AG04449 (cell line): ENCODE measurements around the gene MIEF2.
"Not testable (repeated sequence)": the region's sequence is repeated elsewhere in the genome, so short reads cannot be mapped to it uniquely, and the experiment has no call there.

ENCODE experiments used
- CTCF ChIA-PET: fragments of 350-600 bp; formaldehyde crosslinking; extraction: SDS; loops from one replicate; lab custom pipeline; 2021; ENCODE audit warnings: antibody characterized with exemption; lab: Yijun Ruan, JAX
- POLR2A ChIA-PET: fragments of 400-600, 350-600 bp; formaldehyde crosslinking; extraction: SDS; loops from one replicate; lab custom pipeline; 2020; ENCODE audit warnings: antibody characterized with exemption, inconsistent platforms; lab: Yijun Ruan, JAX
- DNase-seq: peaks from one replicate; pipeline ENCODE4 v3.0.0-alpha.2; 2010; ENCODE audit warnings: low read depth, low spot score
- H3K4me3 ChIP-seq: 2 replicates; pipeline ENCODE4 v1.5.1; 2011; ENCODE audit warnings: low read depth, mild to moderate bottlenecking, control low read depth, low read length
- TF ChIP-seq, protein P1 (sequence below): IDR thresholded peaks from one replicate; pipeline ENCODE4 v1.5.1; 2011; ENCODE audit warnings: mild to moderate bottlenecking, moderate library complexity, low read length, control low read depth, inconsistent platforms; ENCODE audit not compliant: insufficient read depth; ENCODE audit errors: missing control alignments

Gene MIEF2, protein sequence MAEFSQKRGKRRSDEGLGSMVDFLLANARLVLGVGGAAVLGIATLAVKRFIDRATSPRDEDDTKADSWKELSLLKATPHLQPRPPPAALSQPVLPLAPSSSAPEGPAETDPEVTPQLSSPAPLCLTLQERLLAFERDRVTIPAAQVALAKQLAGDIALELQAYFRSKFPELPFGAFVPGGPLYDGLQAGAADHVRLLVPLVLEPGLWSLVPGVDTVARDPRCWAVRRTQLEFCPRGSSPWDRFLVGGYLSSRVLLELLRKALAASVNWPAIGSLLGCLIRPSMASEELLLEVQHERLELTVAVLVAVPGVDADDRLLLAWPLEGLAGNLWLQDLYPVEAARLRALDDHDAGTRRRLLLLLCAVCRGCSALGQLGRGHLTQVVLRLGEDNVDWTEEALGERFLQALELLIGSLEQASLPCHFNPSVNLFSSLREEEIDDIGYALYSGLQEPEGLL

DNA sequence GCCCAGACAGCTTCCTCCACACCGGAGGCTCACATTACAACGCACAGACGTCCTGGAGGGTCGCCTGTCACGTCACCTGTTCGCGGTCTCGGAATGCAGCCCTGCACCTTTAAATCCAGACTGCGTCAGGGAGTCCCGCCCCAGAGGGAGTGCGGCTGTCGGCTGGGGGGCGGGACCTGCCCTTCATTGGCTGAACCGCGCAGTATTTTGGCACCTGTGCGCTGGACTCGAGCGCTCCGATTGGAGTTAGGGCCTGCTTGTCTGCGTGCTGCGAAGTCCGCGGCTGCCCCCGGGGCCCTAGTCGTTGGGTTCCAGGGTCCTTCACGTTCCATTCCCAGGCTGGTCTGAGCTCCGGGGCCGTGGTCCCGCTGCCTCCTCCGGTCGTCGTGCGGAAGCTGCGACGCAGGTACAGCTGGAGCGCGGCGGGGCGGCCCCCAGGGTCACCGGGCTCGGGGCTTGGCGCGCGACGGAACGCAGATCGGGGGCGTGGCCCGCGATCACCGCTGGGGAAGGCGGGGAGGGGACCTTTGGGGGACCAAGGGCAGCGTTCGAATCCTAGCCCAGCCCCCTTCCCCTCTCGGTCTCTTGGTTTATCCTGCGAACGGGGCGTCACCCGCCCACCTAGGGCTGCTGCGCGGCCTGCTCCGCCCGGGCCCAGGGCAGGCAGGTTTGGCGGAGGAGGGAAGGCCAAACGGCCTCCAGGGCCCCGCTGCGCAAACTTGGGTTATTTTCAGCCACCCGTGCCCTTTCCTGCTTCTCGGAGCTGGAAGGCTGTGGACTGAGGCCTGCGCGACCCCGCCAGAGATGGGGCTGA, at the start of gene MIEF2:
MIEF2 (plus strand) TSS at position 331 of the 814 bp plus-strand sequence. CDS start 2,059 bp downstream, outside the sequence.
- CTCF ChIA-PET = interaction anchor here (4.7 kb wide), 1 partner anchor 12 kb away, joined by 25 read pairs; no protein-coding TSS in a partner anchor

DNA sequence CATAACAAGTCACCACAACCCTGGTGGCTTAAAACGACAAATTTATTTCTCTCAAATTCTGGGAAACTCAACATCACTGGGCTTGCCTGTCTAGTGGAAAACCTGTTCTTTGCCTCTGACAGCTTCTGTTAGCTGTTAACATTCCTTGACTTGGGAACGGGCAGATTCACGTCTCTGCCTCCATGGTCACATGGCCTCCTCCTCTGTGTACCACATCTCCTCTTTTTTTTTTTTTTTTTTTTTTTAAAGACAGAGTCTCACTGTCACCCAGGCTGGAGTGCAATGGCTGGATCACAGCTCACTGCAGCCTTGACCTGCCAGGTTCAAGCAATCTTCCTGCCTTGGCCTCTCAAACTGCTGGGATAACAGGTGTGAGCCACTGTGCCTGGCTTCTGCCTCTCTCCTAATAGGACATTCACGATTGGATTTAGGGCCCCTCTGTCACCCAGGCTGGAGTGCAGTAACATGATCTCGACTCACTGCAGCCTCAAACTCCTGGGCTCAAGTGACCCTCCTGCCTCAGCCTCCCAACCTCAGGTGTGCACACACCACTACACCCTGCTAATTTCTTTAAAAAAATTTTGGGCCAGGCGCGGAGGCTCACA, 46.7 kb upstream of the MIEF2 start:
- ChIA-PET CTCF (no interaction called here), POLR2A (no interaction called here)
- TF ChIP-seq, protein P1, sequence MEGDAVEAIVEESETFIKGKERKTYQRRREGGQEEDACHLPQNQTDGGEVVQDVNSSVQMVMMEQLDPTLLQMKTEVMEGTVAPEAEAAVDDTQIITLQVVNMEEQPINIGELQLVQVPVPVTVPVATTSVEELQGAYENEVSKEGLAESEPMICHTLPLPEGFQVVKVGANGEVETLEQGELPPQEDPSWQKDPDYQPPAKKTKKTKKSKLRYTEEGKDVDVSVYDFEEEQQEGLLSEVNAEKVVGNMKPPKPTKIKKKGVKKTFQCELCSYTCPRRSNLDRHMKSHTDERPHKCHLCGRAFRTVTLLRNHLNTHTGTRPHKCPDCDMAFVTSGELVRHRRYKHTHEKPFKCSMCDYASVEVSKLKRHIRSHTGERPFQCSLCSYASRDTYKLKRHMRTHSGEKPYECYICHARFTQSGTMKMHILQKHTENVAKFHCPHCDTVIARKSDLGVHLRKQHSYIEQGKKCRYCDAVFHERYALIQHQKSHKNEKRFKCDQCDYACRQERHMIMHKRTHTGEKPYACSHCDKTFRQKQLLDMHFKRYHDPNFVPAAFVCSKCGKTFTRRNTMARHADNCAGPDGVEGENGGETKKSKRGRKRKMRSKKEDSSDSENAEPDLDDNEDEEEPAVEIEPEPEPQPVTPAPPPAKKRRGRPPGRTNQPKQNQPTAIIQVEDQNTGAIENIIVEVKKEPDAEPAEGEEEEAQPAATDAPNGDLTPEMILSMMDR = no peak
- no peak overlapping the region for H3K4me3 ChIP-seq
- DNase-seq = no peak

More for the DNA sequence above, at the start of gene MIEF2:
- POLR2A ChIA-PET = no interaction called here
- TF ChIP-seq, protein P1 = no peak
- peak; percentile 45 for DNase-seq
- peak within 1 kb of the TSS; percentile 93 for H3K4me3 ChIP-seq

DNA sequence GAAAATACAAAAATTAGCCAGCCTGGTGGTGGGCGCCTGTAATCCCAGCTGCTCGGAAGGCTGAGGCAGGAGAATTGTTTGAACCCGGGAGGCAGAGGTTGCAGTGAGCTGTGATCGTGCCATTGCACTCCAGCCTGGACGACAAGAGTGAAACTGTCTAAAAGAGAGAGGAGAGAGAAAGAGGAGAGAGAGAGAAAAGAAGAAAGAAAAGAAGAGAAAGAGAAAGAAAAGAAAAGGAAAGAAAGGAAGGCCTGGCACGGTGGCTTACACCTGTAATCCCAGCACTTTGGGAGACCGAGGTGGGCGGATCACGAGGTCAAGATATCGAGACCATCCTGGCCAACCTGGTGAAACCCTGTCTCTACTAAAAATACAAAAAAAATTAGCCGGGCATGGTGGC, 43.6 kb upstream of the MIEF2 start:
- ChIA-PET POLR2A (interaction anchor here (1.9 kb wide), 1 partner anchor 33 kb away, joined by 5 read pairs; the partner anchor contains the start of gene ALKBH5), CTCF (interaction anchor here (1.0 to 6.1 kb wide), 6 partner anchors 10 to 76 kb away, joined by 3 to 49 read pairs (median 4); no protein-coding TSS in a partner anchor)
- H3K4me3 ChIP-seq, DNase-seq: not testable (repeated sequence)

DNA sequence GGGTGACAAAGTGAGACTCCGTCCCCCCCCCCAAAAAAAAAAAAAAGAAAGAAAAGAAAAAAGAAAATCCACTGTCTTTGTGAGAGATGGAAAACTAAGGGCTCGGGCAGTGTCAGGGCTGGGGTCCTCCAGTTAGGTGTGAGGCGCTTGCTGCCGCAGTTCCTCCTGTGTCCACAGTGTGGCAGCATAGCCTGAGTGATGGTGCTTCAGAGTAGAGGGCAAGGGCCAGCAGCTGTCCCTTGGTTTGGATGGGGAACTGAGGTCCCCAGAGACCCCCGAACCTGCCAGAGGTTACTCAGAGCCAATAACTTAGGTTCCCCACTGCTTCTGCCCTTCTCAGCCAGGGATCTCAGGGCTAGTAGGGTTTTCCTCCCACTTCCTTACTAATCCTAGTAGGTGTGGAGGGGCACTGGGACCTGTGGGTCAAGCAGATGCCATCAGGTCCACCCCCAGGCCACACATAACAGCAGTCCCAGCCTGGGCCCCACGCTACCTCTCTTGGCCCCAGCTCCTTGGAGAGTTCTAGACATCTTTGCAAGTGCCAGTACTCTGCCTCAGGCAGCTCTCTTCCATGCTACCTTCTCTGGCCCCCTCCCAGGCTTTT, 42.9 kb upstream of the MIEF2 start:
- TF ChIP-seq, protein P1 = peak; percentile 94
- CTCF ChIA-PET = interaction anchor here (0.7 to 6.1 kb wide), 15 partner anchors 9 to 279 kb away, joined by 3 to 49 read pairs (median 3); no protein-coding TSS in a partner anchor
- no peak for DNase-seq
- POLR2A ChIA-PET = interaction anchor here (1.9 kb wide), 1 partner anchor 34 kb away, joined by 5 read pairs; the partner anchor contains the start of gene ALKBH5
- H3K4me3 ChIP-seq = no peak overlapping the region

DNA sequence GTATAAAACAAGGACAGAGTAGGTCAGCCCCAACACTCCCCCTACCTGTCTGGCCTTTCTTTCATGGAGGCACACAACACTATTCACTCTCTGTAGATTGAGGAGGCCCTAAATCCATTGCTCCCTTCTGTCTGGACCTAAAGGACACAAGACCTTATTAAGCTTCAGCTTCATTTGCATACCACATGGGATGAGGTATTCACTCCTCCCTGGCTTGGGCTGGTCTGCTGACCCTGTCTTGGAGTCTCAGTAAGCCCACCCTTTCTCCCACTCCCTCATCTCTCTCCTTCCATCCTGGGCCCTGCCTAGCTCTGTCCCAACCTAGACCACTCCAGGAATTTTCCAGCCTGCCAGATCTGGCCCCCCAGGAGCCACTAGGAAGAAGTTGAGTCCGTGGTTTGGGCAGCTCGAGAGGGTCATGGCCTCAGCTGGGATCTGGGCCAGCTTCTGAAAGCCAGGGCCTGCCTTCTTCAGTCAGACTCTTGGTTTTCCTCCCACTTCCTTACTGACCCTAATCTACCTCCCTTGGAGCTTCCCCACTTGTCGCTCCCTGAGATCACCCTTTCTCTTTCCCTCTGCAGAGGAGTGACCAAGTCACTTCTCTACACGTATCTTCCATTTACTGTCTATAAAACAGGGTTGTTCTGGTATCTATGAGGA, 41.6 kb upstream of the MIEF2 start:
- POLR2A ChIA-PET = interaction anchor here (0.6 kb wide), 2 partner anchors 11 to 22 kb away, joined by 3 read pairs; no protein-coding TSS in a partner anchor
- no peak for DNase-seq
- H3K4me3 ChIP-seq = no peak overlapping the region
- CTCF ChIA-PET = interaction anchor here (0.6 to 6.1 kb wide), 8 partner anchors 12 to 739 kb away, joined by 3 to 49 read pairs (median 4); no protein-coding TSS in a partner anchor
- TF ChIP-seq, protein P1 = no peak
